NCI-H526 treated with DMSO at 0.1 percent for 48 hours (cell line): ENCODE results near the gene YWHAH.
A peak's percentile ranks its signal among the peaks of the same experiment; 100 is the strongest.

Experiments
- DNase-seq: peaks from one replicate; lab custom pipeline; 2025; lab: John Stamatoyannopoulos, UW

Gene YWHAH

GRCh38 chr22:31943978-31944699, at the start of gene YWHAH:
TSS of gene YWHAH (plus strand) at chr22:31944535. CDS start at chr22:31944734, 199 bp downstream.
- DNase-seq, result peak; percentile 70

- DNase-seq, result no peak
These were observed 48.8 kb upstream of the YWHAH start for GRCh38 chr22:31895411-31896123.

- DNase-seq, result no peak
These were observed 47.9 kb upstream of the YWHAH start for GRCh38 chr22:31896472-31896871.

- no peak for DNase-seq
These were observed 46.2 kb upstream of the YWHAH start for GRCh38 chr22:31897842-31898805.

- DNase-seq, result no peak
These were observed 45.4 kb upstream of the YWHAH start for GRCh38 chr22:31898926-31899325.

- no peak for DNase-seq
These were observed 44.7 kb upstream of the YWHAH start for GRCh38 chr22:31899669-31900068.

- no peak for DNase-seq
These were observed 42.8 kb upstream of the YWHAH start for GRCh38 chr22:31901388-31902137.

GRCh38 chr22:31904651-31905050, 39.7 kb upstream of the YWHAH start:
- no peak for DNase-seq

GRCh38 chr22:31905356-31905755, 39.0 kb upstream of the YWHAH start:
- DNase-seq, result no peak

GRCh38 chr22:31906086-31906485, 38.2 kb upstream of the YWHAH start:
- DNase-seq, result no peak

- no peak for DNase-seq
These were observed 37.8 kb upstream of the YWHAH start for GRCh38 chr22:31906569-31906968.

- no peak for DNase-seq
These were observed 34.4 kb upstream of the YWHAH start for GRCh38 chr22:31909977-31910376.

- no peak for DNase-seq
These were observed 32.5 kb upstream of the YWHAH start for GRCh38 chr22:31911565-31912406.

GRCh38 chr22:31912407-31912743, 32.0 kb upstream of the YWHAH start:
- no peak for DNase-seq

- no peak for DNase-seq
These were observed 28.7 kb upstream of the YWHAH start for GRCh38 chr22:31915586-31915985.

GRCh38 chr22:31917227-31917921, 27.0 kb upstream of the YWHAH start:
- DNase-seq, result no peak

- no peak for DNase-seq
These were observed 24.6 kb upstream of the YWHAH start for GRCh38 chr22:31919730-31920129.

GRCh38 chr22:31920306-31920705, 24.0 kb upstream of the YWHAH start:
- DNase-seq, result no peak

- DNase-seq, result no peak
These were observed 23.2 kb upstream of the YWHAH start for GRCh38 chr22:31921106-31921505.

GRCh38 chr22:31922534-31922933, 21.8 kb upstream of the YWHAH start:
- no peak for DNase-seq
